ENCODE data around the gene DRC7.
"Not testable (repeated sequence)": the region's sequence is repeated elsewhere in the genome, so short reads cannot be mapped to it uniquely, and the experiment has no call there.

The DRC7 gene

DNA sequence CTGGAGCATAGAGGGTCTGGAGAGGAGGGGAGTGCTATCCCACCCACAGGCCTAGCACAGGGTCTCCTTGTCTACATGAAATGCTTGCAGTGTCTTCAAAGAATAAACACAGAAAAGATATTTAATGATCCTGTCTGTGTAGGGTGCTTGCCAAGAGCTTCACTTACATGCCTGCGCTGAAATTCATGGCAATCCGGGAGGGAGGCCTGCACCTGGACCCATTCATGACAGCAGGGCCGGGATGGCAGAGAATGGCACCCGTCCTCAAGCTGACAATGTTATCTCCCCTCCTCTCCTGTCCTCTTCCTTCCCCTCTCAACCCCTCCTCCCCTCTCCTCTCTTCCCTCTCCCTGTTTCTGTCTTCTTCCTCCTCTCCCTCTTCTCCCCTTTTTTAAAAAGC, 24.4 kb upstream of the DRC7 start:
- no peak for DNase-seq
- intact Hi-C loops (cut with DNase I): no loop called here

DNA sequence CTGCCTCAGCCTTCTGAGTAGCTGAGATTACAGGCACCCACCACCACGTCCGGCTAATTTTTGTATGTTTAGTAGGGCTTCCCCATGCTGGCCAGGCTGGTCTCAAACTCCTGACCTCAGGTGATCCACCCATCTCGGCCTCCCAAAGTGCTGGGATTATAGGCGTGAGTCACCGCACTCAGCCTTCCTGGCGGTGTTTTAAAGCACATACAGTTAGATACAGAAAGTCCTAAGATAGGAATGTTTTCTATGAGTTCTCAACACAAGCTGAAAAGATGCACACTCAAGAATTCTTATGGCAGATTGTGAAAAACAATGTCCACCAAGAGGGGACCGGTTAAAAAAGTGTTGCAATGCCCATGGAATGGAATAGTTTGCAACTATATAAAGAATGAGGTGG, 23.2 kb upstream of the DRC7 start:
- intact Hi-C loops (cut with DNase I); DNase-seq: not testable (repeated sequence)

DNA sequence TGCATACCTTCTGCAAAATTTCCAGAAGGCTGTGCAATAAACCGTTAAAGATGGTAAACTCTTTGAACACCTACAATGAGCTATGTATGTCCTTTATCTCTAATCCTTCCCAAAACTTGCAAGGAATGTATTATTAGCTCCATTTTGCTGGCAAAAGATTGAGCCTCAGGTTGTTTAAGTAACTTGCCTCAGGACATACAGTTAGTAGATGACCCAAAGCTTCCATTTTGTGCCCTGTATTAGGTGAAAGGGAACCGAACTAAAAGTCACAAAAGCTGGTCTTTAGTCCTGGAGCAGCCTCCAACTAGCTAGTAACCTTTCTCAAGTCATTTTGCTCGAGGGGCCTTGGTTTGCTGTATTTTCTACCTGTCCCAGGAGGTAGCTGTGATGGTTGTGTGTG, 22.2 kb upstream of the DRC7 start:
- DNase-seq: no peak
- intact Hi-C loops (cut with DNase I): no loop called here

DNA sequence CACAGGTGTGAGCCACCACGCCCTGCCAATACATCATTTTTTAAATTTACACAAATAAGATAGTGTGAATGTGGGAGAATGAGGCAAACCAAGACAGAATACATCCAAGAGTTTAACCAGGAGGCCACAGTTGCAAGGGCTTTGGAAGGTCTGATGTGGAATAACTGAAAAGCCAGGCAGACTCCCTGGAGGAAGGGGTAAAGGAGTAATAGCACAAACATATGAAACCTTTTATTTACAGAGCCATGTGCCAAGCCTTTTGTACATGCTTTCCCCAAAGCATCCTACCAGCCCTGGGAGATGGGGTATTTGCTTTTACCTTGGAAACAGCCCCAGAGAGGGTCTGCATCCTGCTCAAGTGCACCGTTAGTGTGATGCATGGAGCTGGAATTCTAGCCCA, 21.8 kb upstream of the DRC7 start:
- intact Hi-C loops (cut with DNase I): no loop called here
- no peak for DNase-seq

DNA sequence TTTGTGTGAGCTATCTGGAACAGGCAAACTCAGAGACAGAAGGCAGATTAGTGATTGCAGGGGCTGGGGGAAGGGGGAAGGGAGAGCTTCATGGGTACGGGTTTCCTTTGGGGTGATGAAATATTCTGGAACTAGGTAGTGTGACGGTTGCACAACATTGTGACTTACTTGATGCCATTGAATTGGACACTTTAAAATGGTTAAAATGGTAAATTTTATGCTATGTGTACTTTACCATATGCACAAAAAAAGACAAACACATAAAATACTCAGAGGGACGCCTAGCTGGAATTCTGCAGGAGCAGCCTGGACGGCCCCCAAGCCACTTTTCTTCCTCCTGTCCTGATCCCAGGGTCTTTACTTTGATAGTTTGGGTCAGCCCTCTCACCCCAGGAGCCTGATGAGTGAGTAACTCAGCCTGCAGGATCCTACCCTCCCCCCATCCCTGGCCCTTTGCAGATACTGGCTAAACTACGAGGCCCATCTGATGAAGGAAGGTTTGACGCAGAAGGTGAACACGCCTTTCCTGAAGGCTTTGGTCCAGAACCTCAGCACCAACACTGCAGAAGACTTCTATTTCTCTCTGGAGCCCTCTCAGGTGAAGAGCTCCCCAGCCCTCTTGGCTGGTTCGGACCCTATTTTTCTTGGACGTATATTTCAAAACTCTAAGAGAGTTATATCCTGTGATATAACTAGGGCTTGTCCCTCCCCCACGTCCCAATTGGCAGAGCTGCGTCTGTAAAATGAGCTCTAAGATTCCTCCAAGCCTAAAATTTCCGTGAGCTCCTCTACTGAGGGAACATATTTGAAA, 18.7 kb upstream of the DRC7 start:
- intact Hi-C loops (cut with DNase I): no loop called here
- DNase-seq: no peak

DNA sequence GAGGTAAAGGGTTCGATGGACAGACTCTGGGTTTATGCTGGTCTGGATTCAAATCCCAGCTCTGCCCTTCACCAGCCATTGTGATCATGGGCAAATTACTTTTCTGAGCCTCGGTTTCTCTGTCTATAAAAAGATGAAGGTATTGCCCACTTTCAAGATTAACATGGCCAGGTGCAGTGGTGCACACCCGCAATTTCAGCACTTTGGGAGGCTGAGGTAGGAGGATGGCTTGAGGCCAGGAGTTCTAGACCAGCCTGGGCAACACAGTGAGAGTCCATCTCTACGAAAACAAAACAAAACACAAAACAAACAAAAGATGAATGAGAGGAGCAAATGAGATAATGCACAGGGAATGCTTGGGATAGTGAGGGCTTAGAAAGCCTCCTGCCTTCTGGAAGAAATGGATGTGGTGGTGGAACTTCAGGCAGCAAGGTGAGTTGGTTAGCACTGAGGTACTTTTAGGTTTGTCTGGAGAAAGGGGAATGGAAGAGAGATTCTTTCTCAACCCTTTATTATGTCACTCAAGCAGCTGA, 18.0 kb upstream of the DRC7 start:
- DNase-seq: no peak
- intact Hi-C loops (cut with DNase I): no loop called here

DNA sequence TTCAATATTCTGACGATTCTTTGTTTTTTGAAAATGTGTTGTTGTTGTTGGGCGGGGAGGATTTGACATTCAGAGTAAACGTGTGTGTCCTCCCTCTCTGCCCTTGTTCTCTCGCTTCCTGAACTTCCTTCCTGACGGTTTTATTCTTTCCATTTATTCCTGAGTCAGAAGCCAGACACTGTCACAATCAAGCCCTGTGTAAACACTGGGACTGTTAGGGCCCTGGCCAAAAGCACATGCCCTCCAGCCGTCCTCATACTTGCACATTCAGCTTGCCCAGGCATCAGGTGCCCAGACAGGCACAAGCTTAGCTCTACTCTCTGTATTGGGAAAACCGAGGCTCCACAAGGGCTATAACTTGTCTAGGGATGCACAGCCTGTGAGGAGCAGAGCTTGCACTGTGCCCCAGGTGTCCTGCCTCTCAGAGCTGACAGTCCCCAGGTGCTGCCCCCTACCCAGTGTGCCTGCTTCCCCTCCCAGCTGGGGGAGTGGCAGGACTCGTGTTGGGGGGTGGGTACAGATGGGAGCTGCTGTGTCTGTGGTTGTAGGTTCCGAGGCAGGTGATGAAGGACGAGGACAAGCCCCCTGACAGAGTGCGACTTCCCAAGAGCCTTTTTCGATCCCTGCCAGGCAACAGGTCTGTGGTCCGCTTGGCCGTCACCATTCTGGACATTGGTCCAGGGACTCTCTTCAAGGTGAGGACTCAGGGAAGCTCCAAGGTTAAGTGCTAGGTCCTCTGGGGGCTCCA, 16.8 kb upstream of the DRC7 start:
- intact Hi-C loops (cut with DNase I): no loop called here
- DNase-seq: no peak

DNA sequence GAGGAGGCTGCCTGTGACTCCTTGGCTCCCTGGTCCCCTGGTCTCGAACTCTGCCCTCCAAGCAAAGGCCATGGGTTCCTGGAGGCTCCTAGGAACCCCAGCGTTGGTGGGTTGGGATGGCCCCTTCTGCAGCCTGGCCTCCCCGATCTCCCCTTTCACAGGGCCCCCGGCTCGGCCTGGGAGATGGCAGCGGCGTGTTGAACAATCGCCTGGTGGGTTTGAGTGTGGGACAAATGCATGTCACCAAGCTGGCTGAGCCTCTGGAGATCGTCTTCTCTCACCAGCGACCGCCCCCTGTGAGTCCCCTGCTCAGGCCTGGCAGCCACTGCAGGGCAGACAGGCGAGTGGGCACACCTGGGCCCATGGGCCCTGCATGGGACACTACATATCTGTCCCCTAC, 15.6 kb upstream of the DRC7 start:
- intact Hi-C loops (cut with DNase I): no loop called here
- no peak for DNase-seq

DNA sequence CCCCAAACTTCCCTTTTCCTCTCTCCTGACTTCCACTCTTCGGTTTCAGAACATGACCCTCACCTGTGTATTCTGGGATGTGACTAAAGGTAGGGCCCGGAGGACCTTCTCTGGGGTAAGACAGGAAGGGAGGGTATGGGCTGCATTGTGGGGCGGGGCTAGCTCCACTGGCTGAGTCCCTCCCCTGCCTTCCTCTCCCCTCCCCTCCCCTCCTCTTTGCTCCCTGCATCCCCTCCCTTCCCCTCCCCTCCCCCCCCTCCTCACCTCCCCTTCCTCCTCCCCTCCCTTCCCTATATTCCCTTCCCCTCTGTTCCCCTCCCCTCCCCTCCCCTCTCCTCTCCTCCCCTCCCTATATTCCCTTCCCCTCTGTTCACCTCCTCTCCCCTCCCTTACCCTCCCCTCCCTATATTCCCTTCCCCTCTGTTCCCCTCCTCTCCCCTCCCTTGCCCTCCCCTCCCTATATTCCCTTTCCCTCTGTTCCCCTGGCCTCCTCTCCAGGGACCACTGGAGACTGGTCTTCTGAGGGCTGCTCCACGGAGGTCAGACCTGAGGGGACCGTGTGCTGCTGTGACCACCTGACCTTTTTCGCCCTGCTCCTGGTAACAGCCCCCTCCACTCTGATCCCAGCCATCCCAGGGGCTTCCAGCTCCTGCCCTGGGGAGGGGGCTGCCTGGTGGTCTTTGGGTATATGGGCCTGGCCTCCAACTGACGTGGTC, 14.7 kb upstream of the DRC7 start:
- no peak for DNase-seq
- intact Hi-C loops (cut with DNase I): no loop called here

DNA sequence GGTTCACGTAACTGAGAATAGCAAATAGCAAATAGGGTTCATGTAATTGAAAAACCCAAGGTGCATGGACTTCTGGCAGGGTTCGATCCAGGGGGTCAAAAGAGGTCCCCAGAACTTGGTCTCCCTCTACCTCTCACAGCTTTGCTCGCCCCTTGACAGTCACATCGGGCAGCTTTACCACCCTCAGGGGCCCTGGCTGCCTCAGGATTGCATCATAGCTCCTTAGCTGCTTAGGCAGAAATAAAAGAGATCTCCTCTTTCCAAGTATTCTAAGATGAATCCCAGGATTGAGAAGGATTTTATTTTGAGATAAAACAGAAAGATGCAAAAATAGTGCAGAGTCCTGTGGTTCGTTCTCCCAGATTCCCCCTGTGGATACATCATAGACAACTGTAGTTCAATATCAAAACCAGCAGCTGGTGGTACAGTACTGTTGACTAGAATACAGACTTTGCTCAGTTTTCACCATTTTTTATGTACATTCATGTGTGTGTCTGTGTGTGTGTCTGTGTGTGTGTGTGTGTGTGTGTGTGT, 13.7 kb upstream of the DRC7 start:
- DNase-seq: no peak
- intact Hi-C loops (cut with DNase I): no loop called here

DNA sequence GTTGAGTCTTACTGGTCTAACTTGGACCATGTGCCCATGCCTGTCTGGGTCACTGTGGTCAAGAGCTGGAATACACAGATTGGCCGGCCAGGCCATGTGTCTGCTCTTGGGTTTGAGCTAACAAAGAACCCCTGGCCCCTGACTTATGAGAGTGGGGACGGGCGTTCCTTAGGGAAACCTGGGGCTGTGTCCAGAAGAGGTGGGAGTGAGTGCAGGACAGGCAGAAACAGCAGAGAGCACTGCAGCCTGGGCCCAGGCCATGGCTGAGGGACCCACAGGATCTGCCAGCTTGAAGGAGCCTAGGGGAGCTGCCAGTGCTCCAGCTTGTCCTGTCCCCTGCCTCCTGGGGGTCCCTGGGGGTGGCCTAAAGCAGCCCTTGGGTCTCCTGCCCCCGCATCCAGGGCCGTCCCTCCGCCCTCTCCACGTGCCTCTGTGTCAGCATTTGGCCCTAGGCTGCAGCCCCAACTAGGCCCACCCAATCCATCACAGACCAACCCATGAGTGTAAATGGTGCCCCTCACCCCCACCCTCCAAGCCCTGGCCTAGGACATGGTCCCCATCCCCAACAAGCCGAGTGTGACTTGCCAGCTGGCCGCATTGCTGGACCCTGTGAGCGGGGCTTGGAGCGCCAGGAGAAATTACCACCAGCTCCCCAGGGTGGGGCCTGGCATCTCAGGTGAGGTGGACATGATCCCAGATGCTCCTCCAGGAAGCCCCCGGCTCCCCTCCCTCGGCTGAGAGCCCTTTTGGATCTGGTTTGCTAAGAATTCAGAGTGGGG, 12.5 kb upstream of the DRC7 start:
- intact Hi-C loops (cut with DNase I): no loop called here
- no peak for DNase-seq

DNA sequence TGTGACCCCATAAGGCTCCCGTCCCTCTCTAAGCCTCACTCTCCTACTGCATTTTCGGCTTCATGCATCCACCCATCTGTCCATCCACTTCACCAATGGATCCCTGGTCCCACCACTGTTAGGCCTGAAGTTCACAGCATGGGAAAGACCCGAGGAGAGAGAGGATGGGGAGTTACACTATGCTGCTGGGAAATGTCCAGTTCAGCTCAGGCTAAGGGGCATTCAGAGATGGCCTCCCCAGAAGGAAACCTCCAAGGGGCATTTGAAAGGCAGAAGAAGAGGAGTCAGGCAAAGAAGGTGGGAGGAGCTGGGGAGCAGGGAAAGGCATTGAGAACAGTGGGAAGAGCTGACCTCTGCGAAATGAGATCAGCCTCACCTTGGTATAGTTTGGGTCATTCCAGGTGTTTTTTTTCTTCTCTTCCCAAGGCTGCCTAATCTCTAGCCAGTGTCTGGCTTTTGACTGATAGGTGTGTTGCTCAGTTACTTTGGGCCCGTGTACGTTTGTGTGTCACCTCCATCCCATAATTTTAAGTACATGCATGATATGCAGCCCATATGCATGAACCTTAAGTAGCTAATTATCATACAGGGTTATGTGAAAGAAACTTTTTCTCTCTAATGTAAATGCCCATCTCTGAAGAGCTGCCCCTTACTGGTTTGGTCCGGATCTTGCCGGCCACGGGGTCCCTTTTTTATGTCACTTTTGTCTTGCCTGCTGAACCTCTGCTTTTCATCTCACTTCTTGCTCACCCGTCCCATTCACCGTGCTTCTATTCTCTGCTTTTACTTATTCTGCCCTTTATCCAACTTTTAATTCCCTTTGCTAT, 11.6 kb upstream of the DRC7 start:
- no peak for DNase-seq
- intact Hi-C loops (cut with DNase I): no loop called here

DNA sequence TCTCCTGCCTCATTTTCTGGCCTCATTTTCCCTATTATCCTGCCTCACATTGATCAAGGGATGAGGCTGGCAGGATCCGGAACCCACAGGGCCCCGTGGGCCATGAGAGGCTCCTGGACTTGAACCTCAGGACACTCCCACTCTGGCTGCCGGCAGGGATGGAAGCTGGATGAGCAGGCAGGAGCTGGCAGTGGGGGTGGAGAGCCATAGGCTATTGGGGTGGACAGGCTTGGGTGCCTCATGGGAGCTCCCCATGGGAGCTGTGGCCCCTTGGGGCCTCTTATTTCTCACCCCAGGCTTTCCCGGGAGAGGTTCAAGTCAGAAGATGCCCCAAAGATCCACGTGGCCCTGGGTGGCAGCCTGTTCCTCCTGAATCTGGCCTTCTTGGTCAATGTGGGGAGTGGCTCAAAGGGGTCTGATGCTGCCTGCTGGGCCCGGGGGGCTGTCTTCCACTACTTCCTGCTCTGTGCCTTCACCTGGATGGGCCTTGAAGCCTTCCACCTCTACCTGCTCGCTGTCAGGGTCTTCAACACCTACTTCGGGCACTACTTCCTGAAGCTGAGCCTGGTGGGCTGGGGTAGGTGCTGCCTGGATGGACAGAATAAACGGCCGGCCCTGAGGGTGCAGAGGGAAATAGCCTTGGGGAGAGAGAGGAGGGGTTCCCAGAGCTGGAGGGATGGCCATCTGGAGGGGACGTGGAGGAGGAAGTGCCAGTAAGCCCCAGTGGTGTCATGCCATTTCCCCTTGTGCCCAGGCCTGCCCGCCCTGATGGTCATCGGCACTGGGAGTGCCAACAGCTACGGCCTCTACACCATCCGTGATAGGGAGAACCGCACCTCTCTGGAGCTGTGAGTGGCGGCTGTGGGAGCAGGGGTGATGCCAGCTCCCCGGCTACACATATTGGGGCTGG, 10.7 kb upstream of the DRC7 start:
- DNase-seq: no peak
- intact Hi-C loops (cut with DNase I): no loop called here

DNA sequence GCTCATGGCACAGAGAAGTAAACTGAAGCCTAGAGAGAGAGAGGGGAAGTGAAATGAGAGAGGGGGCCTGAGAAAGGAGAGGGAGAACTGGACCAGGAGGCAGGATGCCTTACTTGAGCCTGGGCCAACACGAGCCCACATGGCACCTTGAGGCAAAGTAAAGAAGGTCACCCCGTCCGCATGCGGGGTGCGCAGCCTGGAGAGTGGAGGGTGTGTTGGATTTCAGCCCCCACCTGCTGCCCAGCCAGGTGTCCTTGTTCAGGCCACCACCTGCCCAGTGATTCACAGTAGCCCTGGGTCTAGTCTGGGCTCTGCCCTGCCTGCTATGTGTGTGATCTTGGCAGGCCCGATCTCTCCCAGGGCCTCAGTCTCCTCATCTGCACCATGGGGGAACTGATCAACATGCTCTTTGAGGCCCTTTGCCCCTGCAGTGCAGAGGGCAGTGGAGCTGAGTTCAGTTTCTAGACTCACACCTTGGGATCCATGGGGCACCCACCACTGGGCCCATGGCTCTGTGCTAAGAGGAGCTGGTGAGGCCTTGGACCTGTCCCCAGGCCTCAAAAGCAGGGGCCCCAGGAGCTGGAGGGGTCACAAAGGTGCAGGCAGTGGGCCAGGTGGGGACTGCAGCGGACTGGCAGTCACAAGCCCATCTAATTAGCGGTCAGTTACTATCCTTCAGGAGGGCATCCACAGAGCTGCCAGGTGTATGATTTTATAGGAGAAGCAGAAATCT, 9.8 kb upstream of the DRC7 start:
- no peak for DNase-seq
- intact Hi-C loops (cut with DNase I): no loop called here

DNA sequence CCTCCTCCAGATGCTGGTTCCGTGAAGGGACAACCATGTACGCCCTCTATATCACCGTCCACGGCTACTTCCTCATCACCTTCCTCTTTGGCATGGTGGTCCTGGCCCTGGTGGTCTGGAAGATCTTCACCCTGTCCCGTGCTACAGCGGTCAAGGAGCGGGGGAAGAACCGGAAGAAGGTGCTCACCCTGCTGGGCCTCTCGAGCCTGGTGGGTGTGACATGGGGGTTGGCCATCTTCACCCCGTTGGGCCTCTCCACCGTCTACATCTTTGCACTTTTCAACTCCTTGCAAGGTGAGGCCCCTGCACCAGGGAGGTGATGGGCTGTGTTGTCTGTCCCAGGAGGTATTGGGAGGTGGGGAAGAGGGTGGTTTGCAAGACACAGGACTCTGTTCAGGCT, 9.0 kb upstream of the DRC7 start:
- DNase-seq: no peak
- intact Hi-C loops (cut with DNase I): no loop called here

DNA sequence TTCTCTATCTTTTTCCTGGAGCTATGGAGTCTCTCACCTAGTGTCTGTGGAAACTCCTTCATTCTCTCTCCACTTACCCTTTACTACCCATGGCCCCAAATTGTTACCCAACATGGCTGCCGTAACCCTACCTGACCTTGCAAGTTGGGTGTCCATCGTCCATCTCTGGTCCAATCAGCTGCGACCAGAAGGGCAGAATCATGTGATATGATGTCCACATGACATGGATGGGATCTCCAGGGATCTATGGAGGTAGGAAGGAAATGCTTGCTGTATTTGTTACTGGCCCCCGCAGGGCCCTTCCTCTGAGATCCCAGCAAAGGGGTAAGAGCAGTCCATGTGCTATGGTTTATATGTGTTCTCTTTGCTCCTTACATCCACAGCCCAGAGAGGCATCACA, 8.0 kb upstream of the DRC7 start:
- intact Hi-C loops (cut with DNase I): no loop called here
- no peak for DNase-seq
